ENCODE measurements around the gene SLC4A11. TPM values are rescaled to one million over a fixed set of nuclear protein-coding genes. Genes with fewer than 3 reads are reported as not detected.

SLC4A11 gene
- total and polyA plus RNA-seq, 2 experiments from 2014 or later: 14.8 to 17.1 TPM

DNA sequence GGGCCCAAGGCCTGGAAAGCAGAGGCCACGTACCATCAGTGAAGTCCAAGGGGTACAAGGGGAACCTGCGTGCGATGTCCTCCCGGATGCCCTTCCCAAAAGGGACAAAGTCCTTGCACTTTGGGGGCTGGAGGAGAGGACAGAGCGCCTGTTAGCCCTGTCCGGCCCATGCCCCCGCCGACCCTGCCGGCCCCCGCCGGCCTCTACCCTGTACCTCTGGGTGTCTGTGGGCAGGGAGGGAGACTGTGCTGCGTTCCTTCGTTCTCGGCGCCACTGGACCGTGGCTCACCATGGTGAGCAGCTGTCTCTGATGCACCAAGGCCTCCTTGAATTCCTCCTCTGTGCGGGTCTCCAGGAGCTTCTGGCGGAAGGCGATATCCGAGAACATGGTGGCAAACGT is 7.9 kb downstream of the SLC4A11 start:
- H3K4me3 Mint-ChIP-seq: no peak overlapping the region
- TF ChIP-seq, protein P1, sequence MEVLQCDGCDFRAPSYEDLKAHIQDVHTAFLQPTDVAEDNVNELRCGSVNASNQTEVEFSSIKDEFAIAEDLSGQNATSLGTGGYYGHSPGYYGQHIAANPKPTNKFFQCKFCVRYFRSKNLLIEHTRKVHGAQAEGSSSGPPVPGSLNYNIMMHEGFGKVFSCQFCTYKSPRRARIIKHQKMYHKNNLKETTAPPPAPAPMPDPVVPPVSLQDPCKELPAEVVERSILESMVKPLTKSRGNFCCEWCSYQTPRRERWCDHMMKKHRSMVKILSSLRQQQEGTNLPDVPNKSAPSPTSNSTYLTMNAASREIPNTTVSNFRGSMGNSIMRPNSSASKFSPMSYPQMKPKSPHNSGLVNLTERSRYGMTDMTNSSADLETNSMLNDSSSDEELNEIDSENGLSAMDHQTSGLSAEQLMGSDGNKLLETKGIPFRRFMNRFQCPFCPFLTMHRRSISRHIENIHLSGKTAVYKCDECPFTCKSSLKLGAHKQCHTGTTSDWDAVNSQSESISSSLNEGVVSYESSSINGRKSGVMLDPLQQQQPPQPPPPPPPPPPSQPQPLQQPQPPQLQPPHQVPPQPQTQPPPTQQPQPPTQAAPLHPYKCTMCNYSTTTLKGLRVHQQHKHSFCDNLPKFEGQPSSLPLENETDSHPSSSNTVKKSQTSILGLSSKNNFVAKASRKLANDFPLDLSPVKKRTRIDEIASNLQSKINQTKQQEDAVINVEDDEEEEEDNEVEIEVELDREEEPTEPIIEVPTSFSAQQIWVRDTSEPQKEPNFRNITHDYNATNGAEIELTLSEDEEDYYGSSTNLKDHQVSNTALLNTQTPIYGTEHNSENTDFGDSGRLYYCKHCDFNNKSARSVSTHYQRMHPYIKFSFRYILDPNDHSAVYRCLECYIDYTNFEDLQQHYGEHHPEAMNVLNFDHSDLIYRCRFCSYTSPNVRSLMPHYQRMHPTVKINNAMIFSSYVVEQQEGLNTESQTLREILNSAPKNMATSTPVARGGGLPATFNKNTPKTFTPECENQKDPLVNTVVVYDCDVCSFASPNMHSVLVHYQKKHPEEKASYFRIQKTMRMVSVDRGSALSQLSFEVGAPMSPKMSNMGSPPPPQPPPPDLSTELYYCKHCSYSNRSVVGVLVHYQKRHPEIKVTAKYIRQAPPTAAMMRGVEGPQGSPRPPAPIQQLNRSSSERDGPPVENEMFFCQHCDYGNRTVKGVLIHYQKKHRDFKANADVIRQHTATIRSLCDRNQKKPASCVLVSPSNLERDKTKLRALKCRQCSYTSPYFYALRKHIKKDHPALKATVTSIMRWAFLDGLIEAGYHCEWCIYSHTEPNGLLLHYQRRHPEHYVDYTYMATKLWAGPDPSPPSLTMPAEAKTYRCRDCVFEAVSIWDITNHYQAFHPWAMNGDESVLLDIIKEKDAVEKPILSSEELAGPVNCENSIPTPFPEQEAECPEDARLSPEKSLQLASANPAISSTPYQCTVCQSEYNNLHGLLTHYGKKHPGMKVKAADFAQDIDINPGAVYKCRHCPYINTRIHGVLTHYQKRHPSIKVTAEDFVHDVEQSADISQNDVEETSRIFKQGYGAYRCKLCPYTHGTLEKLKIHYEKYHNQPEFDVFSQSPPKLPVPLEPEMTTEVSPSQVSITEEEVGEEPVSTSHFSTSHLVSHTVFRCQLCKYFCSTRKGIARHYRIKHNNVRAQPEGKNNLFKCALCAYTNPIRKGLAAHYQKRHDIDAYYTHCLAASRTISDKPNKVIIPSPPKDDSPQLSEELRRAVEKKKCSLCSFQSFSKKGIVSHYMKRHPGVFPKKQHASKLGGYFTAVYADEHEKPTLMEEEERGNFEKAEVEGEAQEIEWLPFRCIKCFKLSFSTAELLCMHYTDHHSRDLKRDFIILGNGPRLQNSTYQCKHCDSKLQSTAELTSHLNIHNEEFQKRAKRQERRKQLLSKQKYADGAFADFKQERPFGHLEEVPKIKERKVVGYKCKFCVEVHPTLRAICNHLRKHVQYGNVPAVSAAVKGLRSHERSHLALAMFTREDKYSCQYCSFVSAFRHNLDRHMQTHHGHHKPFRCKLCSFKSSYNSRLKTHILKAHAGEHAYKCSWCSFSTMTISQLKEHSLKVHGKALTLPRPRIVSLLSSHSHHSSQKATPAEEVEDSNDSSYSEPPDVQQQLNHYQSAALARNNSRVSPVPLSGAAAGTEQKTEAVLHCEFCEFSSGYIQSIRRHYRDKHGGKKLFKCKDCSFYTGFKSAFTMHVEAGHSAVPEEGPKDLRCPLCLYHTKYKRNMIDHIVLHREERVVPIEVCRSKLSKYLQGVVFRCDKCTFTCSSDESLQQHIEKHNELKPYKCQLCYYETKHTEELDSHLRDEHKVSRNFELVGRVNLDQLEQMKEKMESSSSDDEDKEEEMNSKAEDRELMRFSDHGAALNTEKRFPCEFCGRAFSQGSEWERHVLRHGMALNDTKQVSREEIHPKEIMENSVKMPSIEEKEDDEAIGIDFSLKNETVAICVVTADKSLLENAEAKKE (CRISPR knock-in tag; IDR thresholded peaks at IDR 0.05): no peak
- no peak for TF ChIP-seq ZNF331 (CRISPR knock-in tag; IDR thresholded peaks at IDR 0.05; ENCODE audit: low read depth)
- TF ChIP-seq JUNB (IDR thresholded peaks at IDR 0.05; ENCODE audit: unreplicated experiment): no peak
- no peak for TF ChIP-seq EZH2phosphoT487 (IDR thresholded peaks at IDR 0.05; ENCODE audit: unreplicated experiment)
- TF ChIP-seq ZNF114 (CRISPR knock-in tag; IDR thresholded peaks at IDR 0.05): no peak
- no peak for TF ChIP-seq CREB1 (CRISPR knock-in tag; IDR thresholded peaks at IDR 0.05; ENCODE audit: low read depth)
- no peak for TF ChIP-seq EZH2 (IDR thresholded peaks at IDR 0.05; ENCODE audit: low read depth, unreplicated experiment)
- no peak for TF ChIP-seq STAT1 (IDR thresholded peaks at IDR 0.05; ENCODE audit: unreplicated experiment)
- TF ChIP-seq, protein P2, sequence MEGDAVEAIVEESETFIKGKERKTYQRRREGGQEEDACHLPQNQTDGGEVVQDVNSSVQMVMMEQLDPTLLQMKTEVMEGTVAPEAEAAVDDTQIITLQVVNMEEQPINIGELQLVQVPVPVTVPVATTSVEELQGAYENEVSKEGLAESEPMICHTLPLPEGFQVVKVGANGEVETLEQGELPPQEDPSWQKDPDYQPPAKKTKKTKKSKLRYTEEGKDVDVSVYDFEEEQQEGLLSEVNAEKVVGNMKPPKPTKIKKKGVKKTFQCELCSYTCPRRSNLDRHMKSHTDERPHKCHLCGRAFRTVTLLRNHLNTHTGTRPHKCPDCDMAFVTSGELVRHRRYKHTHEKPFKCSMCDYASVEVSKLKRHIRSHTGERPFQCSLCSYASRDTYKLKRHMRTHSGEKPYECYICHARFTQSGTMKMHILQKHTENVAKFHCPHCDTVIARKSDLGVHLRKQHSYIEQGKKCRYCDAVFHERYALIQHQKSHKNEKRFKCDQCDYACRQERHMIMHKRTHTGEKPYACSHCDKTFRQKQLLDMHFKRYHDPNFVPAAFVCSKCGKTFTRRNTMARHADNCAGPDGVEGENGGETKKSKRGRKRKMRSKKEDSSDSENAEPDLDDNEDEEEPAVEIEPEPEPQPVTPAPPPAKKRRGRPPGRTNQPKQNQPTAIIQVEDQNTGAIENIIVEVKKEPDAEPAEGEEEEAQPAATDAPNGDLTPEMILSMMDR (conservative IDR thresholded peaks at IDR 0.05; ENCODE audit: low read depth in 2 of 2): no peak
- no peak for TF ChIP-seq REST (IDR thresholded peaks at IDR 0.05; ENCODE audit: unreplicated experiment)
- no peak for TF ChIP-seq POLR2AphosphoS5 (IDR thresholded peaks at IDR 0.05; ENCODE audit: low read depth)
- TF ChIP-seq ETS1 (IDR thresholded peaks at IDR 0.05): no peak
- no peak for TF ChIP-seq NANOG (IDR thresholded peaks at IDR 0.05; ENCODE audit: borderline replicate concordance)
- H3K9me3 Mint-ChIP-seq: no peaks in the 10 kb centered on the region
- no peaks in the 10 kb centered on the region for H3K4me1 ChIP-seq (ENCODE audit: insufficient read depth)
- H3K9me2 ChIP-seq (ENCODE audit: insufficient read depth): no peaks in the 10 kb centered on the region
- H3K36me3 Mint-ChIP-seq (ENCODE audit: low read depth): peaks cover 18% of the 10 kb centered on the region; the same call in 2 of the 3 replicates
- H3K27ac ChIP-seq (ENCODE audit: low read depth): no peak overlapping the region
- peaks cover 10% of the 10 kb centered on the region for H3K27me3 Mint-ChIP-seq (ENCODE audit: insufficient read depth, low read depth, poor library complexity)
- no peak overlapping the region for H3K4me3 ChIP-seq
- no peaks in the 10 kb centered on the region for H4K20me1 ChIP-seq (replicated peaks; ENCODE audit: insufficient read depth)
- no peaks in the 10 kb centered on the region for H3K79me2 ChIP-seq (replicated peaks; ENCODE audit: insufficient read depth)
- H3K36me3 ChIP-seq (ENCODE audit: insufficient read depth): no peaks in the 10 kb centered on the region
- no peaks in the 10 kb centered on the region for H3F3A ChIP-seq (replicated peaks; ENCODE audit: low read depth)
- ATAC-seq (no peak), DNase-seq (ENCODE audit: low spot score) (no peak)
- no peak overlapping the region for H3K4me2 ChIP-seq
- H3K27me3 ChIP-seq (ENCODE audit: insufficient read depth): no peaks in the 10 kb centered on the region
- peaks cover 2% of the 10 kb centered on the region; the same call in 1 of the 3 replicates for H3K4me1 Mint-ChIP-seq
- no peak overlapping the region for H2AFZ ChIP-seq
- H3K27ac Mint-ChIP-seq: no peak overlapping the region

Measured in GM23338 (cell line).